ENCODE data around the gene FAM174B.

GRCh38 chr15:92601592-92602266 lies 53.8 kb downstream of the FAM174B start:
- TF ChIP-seq POLR2A (IDR thresholded peaks at IDR 0.05) (no peak), EP300 (IDR thresholded peaks at IDR 0.05) (no peak), CTCF (IDR thresholded peaks at IDR 0.05) (no peak)

Measured in ovary (tissue), 3 donors.